NCI-H1092 (cell line): ENCODE data around the gene NRCAM.

Source experiments
- DNase-seq: peaks from one replicate; lab custom pipeline; 2025; lab: John Stamatoyannopoulos, UW

The NRCAM gene

GRCh38 chr7:108459922-108460551 is 3.8 kb upstream of the NRCAM start:
- peak; percentile 51 for DNase-seq

DNA sequence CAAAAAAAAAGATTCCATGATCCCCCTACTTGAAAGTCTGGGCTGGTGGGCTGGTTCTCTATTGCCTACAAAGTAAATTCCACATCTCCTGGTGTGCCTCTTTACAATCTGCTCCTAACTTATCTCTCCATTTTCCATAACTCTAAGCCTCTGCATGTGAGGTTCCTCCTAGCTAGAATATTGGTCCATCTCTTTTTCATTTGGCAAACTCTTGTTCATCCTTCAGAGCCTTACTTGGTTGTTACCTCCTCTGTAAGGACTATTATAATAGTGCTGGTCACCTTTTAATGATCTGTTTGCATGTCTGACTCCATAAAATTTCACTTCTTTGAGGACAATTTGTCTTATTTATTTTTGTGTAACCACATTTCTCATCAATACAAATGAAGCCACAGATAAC is 1.6 kb upstream of the NRCAM start:
- no peak for DNase-seq

DNA sequence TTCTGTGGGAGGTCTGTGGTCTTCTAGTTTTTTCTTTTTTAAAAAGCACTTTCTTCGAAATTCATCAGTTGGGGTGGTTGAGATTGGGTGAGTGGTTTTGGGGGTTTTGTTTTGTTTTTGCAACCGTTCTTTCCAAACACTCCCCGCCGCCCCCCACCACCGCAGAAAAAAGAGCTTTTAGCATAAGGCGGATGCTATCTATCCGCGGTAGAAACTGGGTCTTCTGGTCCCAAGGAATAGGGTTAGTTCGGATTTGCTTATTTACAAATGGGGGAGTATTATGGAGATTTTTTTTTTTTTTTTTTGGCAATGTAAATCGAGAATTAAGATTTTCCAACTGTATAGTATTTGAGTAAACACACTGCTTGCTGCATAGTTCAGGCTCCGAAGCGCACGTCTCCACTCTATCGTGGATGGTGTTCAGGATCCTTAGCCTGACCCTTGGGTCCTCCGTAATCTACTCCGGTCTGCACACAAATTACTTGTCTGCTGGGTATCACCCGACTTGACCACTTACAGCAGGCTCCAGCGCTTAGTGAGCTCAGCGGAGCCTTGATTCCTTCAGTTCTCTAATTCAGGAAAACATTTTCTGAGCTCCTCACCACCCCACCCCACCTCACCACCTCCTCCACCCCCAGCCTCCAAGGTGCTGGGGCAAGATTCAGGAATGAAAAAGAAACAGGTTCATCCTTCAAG is 757 bp upstream of the NRCAM start:
- no peak for DNase-seq

DNA sequence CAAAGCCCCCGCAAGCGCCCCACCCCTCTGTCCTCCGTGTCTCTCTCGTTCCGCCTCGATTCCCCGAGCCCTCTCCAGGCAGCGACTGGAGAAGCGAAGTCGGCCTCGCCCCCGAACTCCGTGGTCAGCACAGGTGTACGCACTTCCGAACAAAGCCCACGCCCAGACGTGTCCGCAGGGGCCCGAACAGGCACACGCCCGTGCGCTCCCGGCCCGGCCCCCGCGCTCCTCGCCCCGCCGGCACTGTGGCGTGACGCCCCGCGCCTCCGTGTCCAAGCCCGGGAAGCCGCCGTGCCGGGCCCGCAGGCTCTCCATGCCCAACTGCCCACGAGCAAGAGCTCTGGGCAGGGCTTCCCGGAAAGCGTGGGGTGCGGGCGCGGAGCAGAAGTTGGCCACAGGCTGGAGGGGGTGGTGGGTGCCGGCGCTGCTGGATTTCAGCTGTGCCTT is 662 bp downstream of the NRCAM start:
- DNase-seq, result peak; percentile 59

DNA sequence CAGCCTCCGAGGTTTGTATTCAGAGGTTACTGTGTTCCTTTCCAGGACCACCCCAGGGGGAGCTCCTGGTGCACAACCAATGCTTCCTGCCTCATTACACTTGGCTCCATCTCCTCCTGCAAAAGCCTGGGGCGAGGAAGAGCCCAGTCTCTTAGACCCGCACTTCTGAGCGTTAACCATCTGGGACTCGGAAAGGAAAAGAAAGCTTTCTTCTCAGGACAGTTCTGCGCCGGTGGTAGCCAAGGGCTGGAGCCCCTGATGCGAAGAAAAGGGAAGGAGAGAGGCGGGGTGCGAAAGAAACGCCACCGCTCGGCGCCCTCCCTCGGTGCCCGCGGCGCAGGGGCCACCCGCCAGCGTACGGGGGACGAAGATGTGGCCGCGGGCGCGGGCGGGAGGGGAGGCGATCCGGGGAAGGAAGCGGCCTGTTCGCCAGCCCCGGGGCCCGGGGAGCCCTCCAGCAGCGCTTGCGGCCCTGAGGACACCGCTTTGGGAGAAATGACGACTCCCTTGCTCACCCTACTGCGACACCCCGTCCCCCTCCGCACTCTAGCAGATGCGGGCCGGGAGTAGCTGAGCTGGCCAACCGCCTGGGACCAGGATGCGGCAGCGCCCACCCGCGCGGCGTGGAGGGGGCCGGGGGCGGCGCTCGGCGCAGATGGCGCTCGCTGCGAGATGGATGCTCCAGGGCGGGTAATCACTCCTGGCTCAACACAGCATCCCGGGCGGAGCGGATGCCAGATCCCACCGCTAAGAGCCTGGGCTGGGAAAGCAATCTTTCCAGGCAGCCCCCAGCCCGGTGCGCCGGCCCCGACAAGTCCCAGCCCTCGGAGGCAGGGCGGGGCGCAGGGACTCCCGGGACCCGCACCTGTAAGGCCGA is 1.3 kb downstream of the NRCAM start:
- DNase-seq, result peak; percentile 66

- DNase-seq, result no peak
Observed at GRCh38 chr7:108454317-108454673, 1.9 kb downstream of the NRCAM start.

DNA sequence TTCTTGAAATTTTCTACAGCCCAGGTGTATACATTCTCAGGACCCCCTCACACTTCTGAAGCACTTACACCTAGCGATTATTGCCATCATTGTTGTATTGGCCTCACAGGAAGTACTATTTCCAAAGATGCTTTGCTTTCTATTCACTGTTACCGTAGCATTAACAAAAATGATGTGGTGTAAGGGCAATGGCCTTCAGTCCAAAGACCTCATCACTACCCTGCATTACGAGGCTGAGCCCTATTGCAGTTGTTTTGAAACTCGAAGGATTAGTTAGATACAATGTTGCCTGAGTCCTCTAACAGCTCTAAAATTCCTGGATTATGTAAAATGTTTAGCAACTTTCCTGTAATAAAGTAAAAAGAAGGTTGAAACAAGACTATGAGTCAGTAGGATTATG is 2.9 kb downstream of the NRCAM start:
- DNase-seq, result no peak

DNA sequence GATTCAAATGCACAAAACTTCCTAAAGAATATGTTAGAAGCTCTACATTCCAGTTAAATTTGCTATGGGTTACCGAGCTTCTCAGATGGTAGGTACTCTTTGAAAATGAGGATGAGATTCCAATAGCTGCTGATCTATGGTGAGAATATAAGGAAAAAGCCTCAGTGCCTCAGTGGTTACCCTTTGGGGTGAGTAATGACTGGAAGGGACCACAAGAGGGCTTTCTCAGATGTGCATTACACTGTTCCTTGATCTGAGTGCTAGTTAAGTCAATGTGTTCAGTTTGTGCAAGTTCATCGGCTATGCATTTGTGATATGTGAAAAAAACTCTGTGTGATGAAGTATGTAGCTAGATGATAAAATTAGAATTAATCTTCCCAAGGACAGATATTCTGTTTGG is 3.5 kb downstream of the NRCAM start:
- peak; percentile 20 for DNase-seq

GRCh38 chr7:108451296-108451848 is 4.9 kb downstream of the NRCAM start:
- no peak for DNase-seq

GRCh38 chr7:108450160-108450559 is 6.1 kb downstream of the NRCAM start:
- no peak for DNase-seq

DNA sequence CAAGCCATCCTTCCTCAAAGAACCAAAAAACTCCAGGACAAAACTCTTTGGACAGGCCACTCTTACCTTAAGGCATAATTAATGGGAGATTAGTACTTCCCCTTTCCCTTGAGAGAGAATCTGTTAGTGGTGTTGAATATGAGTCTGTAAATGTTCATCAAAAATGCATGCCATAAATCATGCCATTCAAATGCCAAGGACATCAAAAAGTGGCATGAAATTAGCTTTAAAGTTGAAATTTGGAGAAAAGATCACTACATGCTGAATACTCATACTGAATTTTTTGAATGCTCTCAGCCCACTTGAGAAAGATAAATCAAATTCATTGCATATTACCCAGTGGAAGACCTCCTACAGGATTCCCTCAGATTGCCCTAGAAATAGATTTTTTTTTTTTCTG is 6.7 kb downstream of the NRCAM start:
- DNase-seq, result no peak

GRCh38 chr7:108448584-108449505 is 7.4 kb downstream of the NRCAM start:
- DNase-seq, result peak; percentile 74

DNA sequence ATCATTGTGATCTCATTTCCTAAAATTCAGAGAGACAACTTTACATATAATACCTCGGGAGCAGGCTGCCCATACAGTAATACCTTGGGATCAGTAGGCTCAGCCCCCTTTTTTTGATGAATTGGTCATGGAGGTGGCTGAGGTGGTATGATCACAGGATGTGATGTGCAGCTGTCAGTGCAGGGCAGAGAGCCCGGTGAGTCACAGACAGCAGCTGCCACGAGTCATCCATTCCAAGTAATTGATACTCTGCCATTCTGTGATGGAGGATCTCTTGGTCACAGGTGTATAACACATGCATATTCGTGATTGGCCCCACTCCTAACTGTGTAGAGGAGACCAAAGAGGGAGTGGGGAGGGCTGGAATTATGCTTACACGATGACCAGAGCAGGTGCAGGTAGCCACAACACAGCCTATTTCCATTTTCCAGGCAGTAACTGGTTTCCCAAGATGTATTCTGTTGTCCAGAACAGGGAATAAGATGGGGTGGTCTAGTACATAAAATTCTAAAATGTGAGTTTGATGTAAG is 14.1 kb downstream of the NRCAM start:
- peak; percentile 74 for DNase-seq

DNA sequence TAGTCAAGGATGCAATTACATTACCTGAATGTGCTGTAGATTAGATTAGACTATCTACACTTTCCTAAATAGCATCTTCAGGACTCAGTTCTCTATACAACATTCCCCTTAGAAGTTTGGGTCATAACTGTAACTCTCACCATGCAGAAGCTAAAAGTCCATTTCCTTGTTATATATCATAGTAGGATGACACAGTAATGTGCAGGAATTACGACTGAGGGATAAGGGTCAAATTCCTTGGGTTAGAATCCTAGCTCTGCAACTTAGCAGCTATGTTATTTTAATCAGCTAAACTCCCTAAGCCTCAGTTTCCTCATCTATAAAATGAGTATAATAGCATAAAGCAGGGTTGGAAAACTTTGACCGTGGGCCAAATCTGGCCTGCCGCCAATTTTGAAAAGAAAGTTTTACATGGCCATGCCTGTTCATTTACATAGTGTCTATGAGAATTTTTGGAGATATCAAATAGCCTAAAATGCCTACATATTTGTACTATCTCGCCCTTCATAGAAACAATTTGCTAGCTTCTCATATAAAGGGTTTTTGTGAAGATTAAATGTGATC is 14.8 kb downstream of the NRCAM start:
- no peak for DNase-seq

GRCh38 chr7:108440613-108441012 is 15.6 kb downstream of the NRCAM start:
- DNase-seq, result no peak

DNA sequence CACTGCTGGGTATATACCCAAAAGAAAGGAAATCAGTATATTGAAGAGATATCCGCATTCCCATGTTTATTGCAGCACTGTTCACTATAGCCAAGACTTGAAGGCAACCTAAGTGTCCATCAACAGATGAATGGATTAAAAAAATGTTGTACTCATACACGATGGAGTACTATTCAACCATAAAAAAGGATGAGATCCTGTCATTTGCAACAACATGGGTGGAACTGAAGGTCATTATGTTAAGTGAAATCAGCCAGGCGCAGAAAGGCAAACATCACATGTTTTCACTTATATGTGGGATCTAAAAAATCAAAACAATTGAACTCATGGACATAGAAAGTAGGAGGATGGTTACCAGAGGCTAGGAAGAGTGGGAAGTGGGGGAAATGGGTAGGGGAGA is 19.3 kb downstream of the NRCAM start:
- no peak for DNase-seq

GRCh38 chr7:108434010-108434409 is 22.2 kb downstream of the NRCAM start:
- no peak for DNase-seq

DNA sequence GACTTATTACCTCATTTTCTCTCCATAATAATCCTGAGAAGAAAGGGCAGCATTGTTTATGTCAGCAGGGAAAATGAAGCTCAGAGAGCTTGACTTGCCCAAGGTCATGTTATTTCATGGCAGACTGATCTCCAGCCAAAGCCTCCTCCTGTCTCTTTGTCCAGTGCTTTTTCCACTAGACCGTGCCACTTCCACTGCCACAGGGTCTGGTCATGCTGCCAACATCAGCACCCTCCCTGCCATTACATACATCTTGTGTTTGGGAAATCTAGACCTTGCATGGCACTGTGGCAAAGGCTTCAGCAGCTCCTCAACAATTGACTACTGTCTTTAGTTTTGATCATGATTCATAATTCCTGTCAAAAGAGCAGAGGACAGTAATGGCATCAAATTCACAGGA is 25.1 kb downstream of the NRCAM start:
- no peak for DNase-seq

DNA sequence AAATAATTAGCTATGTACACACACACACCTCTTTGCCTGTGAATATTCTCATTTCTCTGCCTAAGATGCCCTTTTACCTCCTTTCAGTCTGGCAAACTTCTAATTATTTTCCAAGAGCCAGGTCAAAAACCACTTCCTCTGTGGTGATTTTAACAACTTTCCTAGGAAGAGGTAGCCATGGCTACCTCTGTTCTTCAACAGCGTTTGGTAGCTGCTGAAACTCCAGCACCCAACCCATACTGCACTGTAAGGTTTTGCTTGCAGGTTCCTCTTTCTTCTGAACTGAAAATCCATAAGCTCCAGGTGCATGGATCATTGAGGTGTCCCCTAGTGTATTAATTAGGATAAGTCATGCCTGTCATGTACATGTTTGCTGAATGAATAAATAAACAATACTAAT is 25.6 kb downstream of the NRCAM start:
- DNase-seq, result no peak

DNA sequence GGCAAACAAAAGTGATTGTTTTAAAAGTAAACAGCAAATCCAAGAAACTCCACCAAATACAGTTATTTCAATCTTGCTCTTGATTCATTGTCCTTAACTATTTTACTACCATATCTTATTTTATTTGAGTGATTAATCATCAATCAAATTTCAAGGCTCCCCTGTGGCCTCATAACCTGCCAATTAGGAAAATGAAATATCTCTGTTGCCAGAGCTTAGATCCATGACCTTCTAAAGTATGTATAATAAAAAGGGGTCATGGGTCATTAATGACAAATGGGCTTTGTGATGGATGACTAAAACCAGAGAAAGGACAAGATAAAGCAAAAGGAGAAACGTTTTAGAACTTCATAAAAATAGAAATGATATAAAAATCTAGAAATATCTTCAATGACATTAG is 28.5 kb downstream of the NRCAM start:
- DNase-seq, result no peak

- DNase-seq, result no peak
Observed at GRCh38 chr7:108425714-108426275, 30.4 kb downstream of the NRCAM start.
